Measurements from ENCODE around the gene ARL13B. TPM values are rescaled to one million over a fixed set of nuclear protein-coding genes. Genes with fewer than 3 reads are reported as not detected.

The ARL13B gene
- total and polyA plus RNA-seq, 10 of the 15 experiments (the other 5 are each of a cell fraction or from before 2014, with no cell fraction given), result 3.0 to 10.4 (median 7.9) TPM

- no peaks in the 10 kb centered on the region for H4K20me1 ChIP-seq (ENCODE audit: control insufficient read depth, insufficient read depth)
- no peak overlapping the region for H3K4me2 ChIP-seq (ENCODE audit: control insufficient read depth, insufficient read depth)
- intact Hi-C loops (cut with micrococcal nuclease; ENCODE audit: unreplicated experiment) (no loop called here), in situ Hi-C loops (cut with MboI) (no loop called here)
- no TSS peak for BruUV-seq (replicated peaks)
- ChIA-PET RAD21 (ENCODE audit: unreplicated experiment) (interaction anchor here (0.7 to 1.8 kb wide), 2 partner anchors 14 to 48 kb away, joined by 3 to 5 read pairs; no protein-coding TSS in a partner anchor), SMC1A (ENCODE audit: uncharacterized antibody, unreplicated experiment) (interaction anchor here (1.0 kb wide), 1 partner anchor 11 kb away, joined by 3 read pairs; no protein-coding TSS in a partner anchor), CTCF (interaction anchor here (1.5 kb wide), 1 partner anchor 21 kb away, joined by 5 read pairs; the partner anchor contains the start of genes DHFR2 and NSUN3), POLR2A (interaction anchor here (0.6 kb wide), 1 partner anchor 14 kb away, joined by 3 read pairs; no protein-coding TSS in a partner anchor)
- DNase-seq (ENCODE audit: low read depth, low spot score) (no peak), ATAC-seq (peak; percentile 92), FAIRE-seq (no peak)
- no peaks in the 10 kb centered on the region; the same call in 1 of the 2 replicates for H3K4me1 ChIP-seq (ENCODE audit: control insufficient read depth, insufficient read depth, low read length)
- WGBS (ENCODE audit: insufficient coverage, insufficient replicate concordance, low lambda C conversion rate, missing lambda C conversion rate), result 70% methylated on average over 4 of the region's 4 CpGs
- TF ChIP-seq RUNX3 (IDR thresholded peaks at IDR 0.05; ENCODE audit: low read length), result peak; percentile 57
- no peak for TF ChIP-seq TARDBP (IDR thresholded peaks at IDR 0.05; ENCODE audit: borderline replicate concordance)
- peak; percentile 56; the same call in 1 of the 2 replicates for TF ChIP-seq NFYB (IDR thresholded peaks at IDR 0.05; ENCODE audit: insufficient read depth, low read depth, low read length)
- no peak for TF ChIP-seq RB1 (IDR thresholded peaks at IDR 0.05; ENCODE audit: borderline replicate concordance)
- no peak for TF ChIP-seq YBX1 (IDR thresholded peaks at IDR 0.05)
- H3K9ac ChIP-seq (ENCODE audit: control insufficient read depth, insufficient read depth, low read length), result no peak overlapping the region
- no peak overlapping the region for H2AFZ ChIP-seq (ENCODE audit: control insufficient read depth, low read depth, low read length)
- peaks cover 0 to 16% of the 10 kb centered on the region in 2 experiments; a peak in 3 of 4 replicates for H3K36me3 ChIP-seq (ENCODE audit: control insufficient read depth in 2 of 2, insufficient read depth in 2 of 2, low read length in 1 of 2)
- no peak overlapping the region for H3K27ac ChIP-seq (ENCODE audit: control insufficient read depth, insufficient read depth)
- H3K4me3 ChIP-seq, result no peak overlapping the region
- H3K9me3 ChIP-seq (replicated peaks; ENCODE audit: control insufficient read depth, insufficient read depth, low read length), result no peaks in the 10 kb centered on the region; the same call in 1 of the 3 replicates
- H3K79me2 ChIP-seq (ENCODE audit: control insufficient read depth, insufficient read depth, low read length), result no peaks in the 10 kb centered on the region; the same call in 1 of the 2 replicates
- H3K27me3 ChIP-seq (replicated peaks in 1 of 2; ENCODE audit: control insufficient read depth in 2 of 2, insufficient read depth in 2 of 2, low read length in 1 of 2), result no peaks in the 10 kb centered on the region
These were observed 103.3 kb downstream of the ARL13B start for GRCh38 chr3:94083261-94083660.

GRCh38 chr3:94089126-94089525, 109.2 kb downstream of the ARL13B start:
- intact Hi-C loops (cut with micrococcal nuclease; ENCODE audit: unreplicated experiment), result no loop called here
- TF ChIP-seq SREBF2 (IDR thresholded peaks at IDR 0.05; ENCODE audit: low read length) (no peak), YY1 (IDR thresholded peaks at IDR 0.05; ENCODE audit: low read depth, low read length) (no peak), NRF1 (conservative IDR thresholded peaks at IDR 0.05; ENCODE audit: low read depth, low read length) (no peak), POLR2AphosphoS2 (IDR thresholded peaks at IDR 0.05; ENCODE audit: low read depth, low read length) (no peak), PRDM15 (CRISPR knock-in tag; IDR thresholded peaks at IDR 0.05) (no peak), SMARCA5 (IDR thresholded peaks at IDR 0.05) (no peak), NBN (IDR thresholded peaks at IDR 0.05) (no peak), SMAD5 (IDR thresholded peaks at IDR 0.05; ENCODE audit: low read depth) (no peak)
- no TSS peak for BruUV-seq (replicated peaks)
- no peak for DNase-seq (ENCODE audit: low read depth, low spot score)
- ChIA-PET SMC1A (ENCODE audit: uncharacterized antibody, unreplicated experiment) (interaction anchor here (1.0 to 1.2 kb wide), 3 partner anchors 12 to 104 kb away, joined by 3 to 6 read pairs (median 3); no protein-coding TSS in a partner anchor), POLR2A (interaction anchor here (2.0 kb wide), 1 partner anchor 17 kb away, joined by 4 read pairs; no protein-coding TSS in a partner anchor), RAD21 (ENCODE audit: unreplicated experiment) (interaction anchor here (2.5 kb wide), 1 partner anchor 20 kb away, joined by 6 read pairs; no protein-coding TSS in a partner anchor), CTCF (interaction anchor here (0.8 to 2.0 kb wide), 3 partner anchors 13 to 162 kb away, joined by 3 to 9 read pairs (median 6); no protein-coding TSS in a partner anchor)
- FAIRE-seq, result no peak
- Histone ChIP-seq H3K9ac (ENCODE audit: control insufficient read depth, insufficient read depth, low read length) (no peak overlapping the region), H3K4me2 (ENCODE audit: control insufficient read depth, insufficient read depth) (no peak overlapping the region), H4K20me1 (ENCODE audit: control insufficient read depth, insufficient read depth) (no peaks in the 10 kb centered on the region), H3K9me3 (replicated peaks; ENCODE audit: control insufficient read depth, insufficient read depth, low read length) (no peaks in the 10 kb centered on the region), H3K79me2 (ENCODE audit: control insufficient read depth, insufficient read depth, low read length) (no peaks in the 10 kb centered on the region), H3K27ac (ENCODE audit: control insufficient read depth, insufficient read depth) (no peak overlapping the region), H3K4me1 (ENCODE audit: control insufficient read depth, insufficient read depth, low read length) (no peaks in the 10 kb centered on the region), H3K36me3 (ENCODE audit: control insufficient read depth in 2 of 2, insufficient read depth in 2 of 2, low read length in 1 of 2) (peaks cover 0 to 21% of the 10 kb centered on the region in 2 experiments; a peak in 3 of 4 replicates), H3K4me3 (no peak overlapping the region), H3K27me3 (replicated peaks in 1 of 2; ENCODE audit: control insufficient read depth in 2 of 2, insufficient read depth in 2 of 2, low read length in 1 of 2) (no peaks in the 10 kb centered on the region), H2AFZ (ENCODE audit: control insufficient read depth, low read depth, low read length) (no peak overlapping the region)
- WGBS (ENCODE audit: insufficient coverage, insufficient replicate concordance, low lambda C conversion rate, missing lambda C conversion rate), result 93% methylated on average over 1 of the region's 1 CpG
- ATAC-seq, result no peak
- in situ Hi-C loops (cut with MboI), result no loop called here
